Esophagus muscularis mucosa (tissue), 4 donors: ENCODE measurements around the gene DAPK2. TPM values are rescaled to one million over a fixed set of nuclear protein-coding genes. Genes with fewer than 3 reads are reported as not detected.
A peak's percentile ranks its signal among the peaks of the same experiment; 100 is the strongest.

Source experiments
- DNase-seq: peaks from one replicate; pipeline ENCODE4 v3.0.0-alpha.2; 2017; ENCODE audit errors: extremely low spot score
- H3K27ac ChIP-seq, 4 donors: fragments of 200-600 bp; sonication (generic); replicated peaks in 1 of 4; 1 replicate in 3 of 4; 2 replicates in 1 of 4; pipeline ENCODE4 v1.5.1; 2016 to 2019; ENCODE audit warnings: mild to moderate bottlenecking in 1 of 4
- H3K27me3 ChIP-seq, 4 donors: fragments of 200-600 bp; sonication (generic); one replicate each; pipeline versions ENCODE4 v1.5.1 to v1.6.0; 2016 to 2019
- H3K36me3 ChIP-seq, 4 donors: fragments of 200-600 bp; sonication (generic); one replicate each; pipeline ENCODE4 v1.5.1; 2016 to 2019
- H3K4me1 ChIP-seq, 4 donors: fragments of 200-600 bp; sonication (generic); one replicate each; pipeline ENCODE4 v1.5.1; 2016 to 2019
- H3K4me3 ChIP-seq, 4 donors: fragments of 200-600 bp; sonication (generic); 1 replicate in 2 of 4; 2 replicates in 2 of 4; pipeline ENCODE4 v1.5.1; 2016 to 2019; ENCODE audit warnings: mild to moderate bottlenecking in 4 of 4, moderate library complexity in 1 of 4
- H3K9me3 ChIP-seq, 4 donors: fragments of 200-600 bp; sonication (generic); 1 replicate in 3 of 4; 2 replicates in 1 of 4; pipeline ENCODE4 v1.5.1; 2016 to 2019
- EP300 ChIP-seq: sonication (generic); formaldehyde crosslinking; IDR thresholded peaks from one replicate; pipeline ENCODE4 v1.6.1; 2017; ENCODE audit warnings: antibody characterized with exemption
- POLR2A ChIP-seq: fragments of 450-650 bp; IDR thresholded peaks from one replicate; pipeline ENCODE4 v1.6.1; 2017; ENCODE audit warnings: antibody characterized with exemption, moderate library complexity, mild to moderate bottlenecking, low read depth
- POLR2AphosphoS5 ChIP-seq, 2 donors: sonication (generic); formaldehyde crosslinking; IDR thresholded peaks; one replicate each; pipeline ENCODE4 v1.6.1; 2017; ENCODE audit warnings: antibody characterized with exemption in 2 of 2
- WGBS: methylation state at CpG from one replicate; pipeline ENCODE4 v1.1.5; 2018; 5-methylcytosine and 5-hydroxymethylcytosine counted together
- intact Hi-C: fragments of 100-400 bp; cut with DNase I; formaldehyde crosslinking; loops from one replicate; pipeline ENCODE4 v1.15.1; 2023
- total RNA-seq, 4 donors: library from RNA; depleted of rRNA; stranded (reverse); fragments of >200 nt; gene quantifications; one replicate each; pipeline versions ENCODE4 v1.1.0 to v1.2.1, GENCODE V29; 2016
- TF ChIP-seq, protein P1 (sequence below), 3 experiments: fragments of 200-600 bp in 2 of 3; fragments of 450-650 bp in 1 of 3; sonication (generic) in 2 of 3; IDR thresholded peaks; one replicate each; pipeline ENCODE4 v1.5.1; 2017 to 2019; ENCODE audit warnings: antibody characterized with exemption in 3 of 3, mild to moderate bottlenecking in 2 of 3, moderate library complexity in 1 of 3

DAPK2 gene
- total RNA-seq = 10 to 100 TPM in 1 of 4 donors, 1 to 10 TPM in 3; 1.5 to 11.2 (median 7.3) TPM

GRCh38 chr15:64046421-64047153 lies at the start of gene DAPK2:
TSS of gene DAPK2 (minus strand) at chr15:64046485. CDS start at chr15:64040261, 6,224 bp downstream.
- Histone ChIP-seq H3K27ac (peak within 1 kb of the TSS in 1 of 4 donors; percentile 46), H3K4me3 (peak within 1 kb of the TSS; percentile 61 to 65 (median 62)), H3K4me1 (peaks cover 16 to 26% (median 21%) of the 10 kb centered on the region in 4 donors), H3K9me3 (no peaks in the 10 kb centered on the region), H3K36me3 (no peaks in the 10 kb centered on the region), H3K27me3 (peaks cover 0 to 26% (median 0%) of the 10 kb centered on the region in 4 donors)
- DNase-seq = no peak
- intact Hi-C loops = loop anchor here (5.0 to 10.0 kb wide), 3 partner anchors 99 to 212 kb away; partner anchors contain the start of gene HERC1
- TF ChIP-seq, protein P1, sequence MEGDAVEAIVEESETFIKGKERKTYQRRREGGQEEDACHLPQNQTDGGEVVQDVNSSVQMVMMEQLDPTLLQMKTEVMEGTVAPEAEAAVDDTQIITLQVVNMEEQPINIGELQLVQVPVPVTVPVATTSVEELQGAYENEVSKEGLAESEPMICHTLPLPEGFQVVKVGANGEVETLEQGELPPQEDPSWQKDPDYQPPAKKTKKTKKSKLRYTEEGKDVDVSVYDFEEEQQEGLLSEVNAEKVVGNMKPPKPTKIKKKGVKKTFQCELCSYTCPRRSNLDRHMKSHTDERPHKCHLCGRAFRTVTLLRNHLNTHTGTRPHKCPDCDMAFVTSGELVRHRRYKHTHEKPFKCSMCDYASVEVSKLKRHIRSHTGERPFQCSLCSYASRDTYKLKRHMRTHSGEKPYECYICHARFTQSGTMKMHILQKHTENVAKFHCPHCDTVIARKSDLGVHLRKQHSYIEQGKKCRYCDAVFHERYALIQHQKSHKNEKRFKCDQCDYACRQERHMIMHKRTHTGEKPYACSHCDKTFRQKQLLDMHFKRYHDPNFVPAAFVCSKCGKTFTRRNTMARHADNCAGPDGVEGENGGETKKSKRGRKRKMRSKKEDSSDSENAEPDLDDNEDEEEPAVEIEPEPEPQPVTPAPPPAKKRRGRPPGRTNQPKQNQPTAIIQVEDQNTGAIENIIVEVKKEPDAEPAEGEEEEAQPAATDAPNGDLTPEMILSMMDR (IDR thresholded peaks at IDR 0.05) = peak; percentile 65 to 73 (median 73)
- TF ChIP-seq POLR2AphosphoS5 (IDR thresholded peaks at IDR 0.05) = no peak
- TF ChIP-seq POLR2A = no peak
- TF ChIP-seq EP300 = no peak
- 25% methylated on average over 20 of the region's 50 CpGs for WGBS

DNA sequence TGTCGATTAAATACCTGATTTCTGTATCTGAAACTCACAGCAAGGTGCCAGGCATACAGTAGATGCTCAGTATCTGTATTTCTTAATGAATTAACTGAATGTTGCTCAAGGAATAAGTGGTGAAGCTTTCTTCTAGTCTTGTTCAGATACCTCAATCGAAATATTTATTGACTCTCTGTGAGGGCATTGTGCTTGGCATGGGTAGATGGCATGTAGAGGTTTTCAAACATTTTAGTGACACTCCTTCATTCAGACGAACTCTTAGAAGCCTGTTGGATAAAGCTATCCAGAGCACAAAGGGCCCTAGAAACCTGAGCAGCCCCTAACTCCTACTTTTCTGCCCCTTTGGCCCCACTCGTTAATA lies 49.1 kb upstream of the DAPK2 start:
- Histone ChIP-seq H3K9me3 (no peaks in the 10 kb centered on the region), H3K4me3 (peak overlapping the region; percentile 73 to 99 (median 87)), H3K27ac (peak overlapping the region; percentile 86 to 94 (median 90)), H3K27me3 (no peaks in the 10 kb centered on the region), H3K36me3 (no peaks in the 10 kb centered on the region), H3K4me1 (peaks cover 68 to 82% (median 78%) of the 10 kb centered on the region in 4 donors)
- TF ChIP-seq POLR2A (no peak), POLR2AphosphoS5 (IDR thresholded peaks at IDR 0.05) (no peak), EP300 (no peak)
- TF ChIP-seq, protein P1 (IDR thresholded peaks at IDR 0.05) = no peak
- 42% methylated on average over 4 of the region's 4 CpGs for WGBS
- intact Hi-C loops = no loop called here
- DNase-seq = no peak

DNA sequence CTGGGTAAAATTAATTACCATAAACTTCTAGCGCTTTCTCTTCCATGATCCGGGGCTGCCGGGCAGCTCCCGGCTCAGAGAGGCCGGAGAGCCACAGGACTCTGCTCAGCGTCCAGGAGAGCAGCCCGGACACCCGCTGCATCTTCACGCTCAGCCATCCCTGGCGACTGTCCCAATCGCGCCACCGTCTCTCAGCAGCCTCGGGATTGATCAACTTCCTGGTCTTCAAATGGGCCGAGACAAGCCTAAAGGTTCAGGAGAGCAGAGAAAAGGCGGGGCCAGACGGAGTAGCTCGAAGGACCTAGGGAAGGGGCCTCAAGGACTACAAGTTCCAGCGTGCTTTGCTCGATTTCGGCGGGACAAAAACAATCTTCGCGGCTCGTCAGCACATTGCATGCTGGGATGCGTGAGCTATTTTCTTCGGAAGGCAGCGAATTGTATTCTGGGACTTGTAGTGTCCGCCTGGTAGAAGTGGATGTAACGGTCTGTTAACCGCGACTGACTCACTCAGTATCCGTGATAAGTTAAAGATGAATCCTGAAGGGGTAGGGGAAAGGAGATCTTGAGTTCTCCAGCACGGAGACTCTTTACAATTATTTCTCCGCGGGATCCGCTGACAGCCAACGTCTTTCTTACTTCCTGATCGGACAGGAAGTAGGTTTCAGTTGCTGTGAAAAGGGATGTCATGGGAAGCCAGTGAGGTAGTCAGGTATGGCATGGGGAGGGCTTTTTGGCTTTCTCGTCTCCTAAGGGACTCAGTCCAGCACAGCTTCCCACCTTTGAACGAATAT lies 47.5 kb upstream of the DAPK2 start, which contains the start of gene CIAO2A:
Gene CIAO2A (minus strand): TSS at position 212 of the 791 bp plus-strand sequence. CDS start 70 bp downstream, at position 142.
- H3K4me3 ChIP-seq = peak within 1 kb of the TSS; percentile 70 to 79 (median 74)
- DNase-seq = peak; percentile 98
- intact Hi-C loops = no loop called here
- WGBS = under 1% methylated on average over 38 of the region's 41 CpGs
- TF ChIP-seq, protein P1 (IDR thresholded peaks at IDR 0.05) = no peak
- no peak for TF ChIP-seq EP300
- peak; percentile 84 to 94 for TF ChIP-seq POLR2AphosphoS5 (IDR thresholded peaks at IDR 0.05)
- TF ChIP-seq POLR2A = peak; percentile 55
- H3K4me1 ChIP-seq = peaks cover 62 to 68% (median 65%) of the 10 kb centered on the region in 4 donors
- no peaks in the 10 kb centered on the region for H3K9me3 ChIP-seq
- H3K27me3 ChIP-seq = no peaks in the 10 kb centered on the region
- peaks cover 0 to under 1% (median 0%) of the 10 kb centered on the region in 4 donors for H3K36me3 ChIP-seq
- H3K27ac ChIP-seq = peak within 1 kb of the TSS; percentile 86 to 94 (median 90)

DNA sequence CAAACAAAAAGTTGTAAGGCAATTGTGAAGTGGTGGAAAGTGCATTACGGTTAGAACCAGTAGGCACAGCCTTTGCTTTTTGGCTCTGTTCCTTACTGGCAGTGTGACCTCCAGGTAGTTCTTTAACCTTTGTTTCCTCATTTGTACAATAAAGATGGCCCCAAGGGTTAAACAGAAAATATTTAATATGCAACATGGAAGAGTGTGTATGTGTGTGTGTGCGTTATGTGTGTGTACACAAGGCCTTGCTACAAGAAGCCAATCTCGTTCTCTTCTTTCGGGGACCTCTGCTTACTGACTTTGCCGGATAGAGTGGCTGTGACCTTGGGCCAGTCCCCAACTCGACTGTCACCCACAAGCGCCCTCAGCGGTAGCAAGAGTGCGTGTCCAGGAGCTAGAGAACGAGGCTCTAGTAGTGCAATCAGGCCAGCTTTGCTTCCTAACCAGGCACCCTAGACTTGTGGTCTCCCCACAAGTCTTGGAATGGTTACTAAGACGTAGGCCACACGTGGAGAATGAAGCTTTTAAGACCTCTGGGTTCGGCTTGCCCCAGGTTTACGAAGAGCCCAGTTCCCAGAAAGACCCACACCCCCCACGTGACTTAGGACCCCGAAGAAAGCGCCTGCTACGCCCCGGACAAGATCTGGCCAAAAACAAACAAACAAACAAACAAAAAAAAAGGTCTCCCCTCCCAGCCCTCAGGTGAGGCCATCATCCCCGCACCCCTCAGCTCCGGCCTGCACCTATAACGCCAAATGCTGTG lies 46.8 kb upstream of the DAPK2 start:
- Histone ChIP-seq H3K9me3 (no peaks in the 10 kb centered on the region), H3K36me3 (peaks cover 0 to 6% (median 6%) of the 10 kb centered on the region in 4 donors), H3K4me3 (peak overlapping the region; percentile 70 to 79 (median 74)), H3K27ac (peak overlapping the region; percentile 86 to 94 (median 90)), H3K4me1 (peaks cover 54 to 60% (median 57%) of the 10 kb centered on the region in 4 donors), H3K27me3 (no peaks in the 10 kb centered on the region)
- no peak for DNase-seq
- intact Hi-C loops = no loop called here
- 9% methylated on average over 17 of the region's 22 CpGs for WGBS
- TF ChIP-seq EP300 (no peak), POLR2AphosphoS5 (IDR thresholded peaks at IDR 0.05) (no peak), POLR2A (no peak)
- TF ChIP-seq, protein P1 (IDR thresholded peaks at IDR 0.05) = no peak
